ENCODE data around the gene TRAPPC3. TPM values are rescaled to one million over a fixed set of nuclear protein-coding genes. Genes with fewer than 3 reads are reported as not detected.

The TRAPPC3 gene
- total and polyA plus RNA-seq, 2 donors (not counting 1 experiment from before 2014, with no cell fraction given), result 40.5 to 42.1 TPM

DNA sequence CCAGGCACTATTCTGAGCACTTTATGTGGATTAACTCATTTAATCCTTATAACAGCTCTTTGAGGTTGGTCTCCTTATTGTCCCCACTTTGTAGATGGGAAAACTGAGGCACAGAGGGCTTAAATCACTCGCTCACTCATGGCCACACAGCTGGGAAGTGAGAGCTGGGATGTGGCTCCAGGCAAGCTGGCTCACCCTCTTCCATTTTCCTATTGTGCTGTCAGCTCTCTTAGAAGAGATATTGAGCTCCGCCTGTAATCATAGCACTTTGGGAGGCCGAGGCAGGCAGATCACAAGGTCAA is 20.4 kb downstream of the TRAPPC3 start:
- 100% methylated on average over 1 of the region's 3 CpGs for WGBS (ENCODE audit: insufficient coverage)
- no peak overlapping the region for H2AFZ ChIP-seq (ENCODE audit: insufficient read depth, low read depth, low read length, poor library complexity, severe bottlenecking)
- no peak for TF ChIP-seq EZH2 (IDR thresholded peaks at IDR 0.05; ENCODE audit: borderline replicate concordance, insufficient read depth, low read depth, low read length, poor library complexity, severe bottlenecking)
- TF ChIP-seq, protein P1, sequence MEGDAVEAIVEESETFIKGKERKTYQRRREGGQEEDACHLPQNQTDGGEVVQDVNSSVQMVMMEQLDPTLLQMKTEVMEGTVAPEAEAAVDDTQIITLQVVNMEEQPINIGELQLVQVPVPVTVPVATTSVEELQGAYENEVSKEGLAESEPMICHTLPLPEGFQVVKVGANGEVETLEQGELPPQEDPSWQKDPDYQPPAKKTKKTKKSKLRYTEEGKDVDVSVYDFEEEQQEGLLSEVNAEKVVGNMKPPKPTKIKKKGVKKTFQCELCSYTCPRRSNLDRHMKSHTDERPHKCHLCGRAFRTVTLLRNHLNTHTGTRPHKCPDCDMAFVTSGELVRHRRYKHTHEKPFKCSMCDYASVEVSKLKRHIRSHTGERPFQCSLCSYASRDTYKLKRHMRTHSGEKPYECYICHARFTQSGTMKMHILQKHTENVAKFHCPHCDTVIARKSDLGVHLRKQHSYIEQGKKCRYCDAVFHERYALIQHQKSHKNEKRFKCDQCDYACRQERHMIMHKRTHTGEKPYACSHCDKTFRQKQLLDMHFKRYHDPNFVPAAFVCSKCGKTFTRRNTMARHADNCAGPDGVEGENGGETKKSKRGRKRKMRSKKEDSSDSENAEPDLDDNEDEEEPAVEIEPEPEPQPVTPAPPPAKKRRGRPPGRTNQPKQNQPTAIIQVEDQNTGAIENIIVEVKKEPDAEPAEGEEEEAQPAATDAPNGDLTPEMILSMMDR (IDR thresholded peaks at IDR 0.05), result no peak
- H3K4me2 ChIP-seq (replicated peaks; ENCODE audit: low read depth, low read length, poor library complexity, severe bottlenecking), result no peak overlapping the region
- intact Hi-C loops (cut with micrococcal nuclease), result no loop called here
- no peak overlapping the region for H3K27ac ChIP-seq (ENCODE audit: low read length in 2 of 2)
- H3K4me1 ChIP-seq (ENCODE audit: control insufficient read depth in 2 of 2, insufficient read depth in 2 of 2, low read length in 2 of 2), result peaks cover 13 to 14% of the 10 kb centered on the region in 2 donors
- POLR2A ChIA-PET, result interaction anchor here (0.7 kb wide), 1 partner anchor 234 kb away, joined by 3 read pairs; no protein-coding TSS in a partner anchor
- CTCF ChIA-PET, result no interaction called here
- no peaks in the 10 kb centered on the region for H3K36me3 ChIP-seq (replicated peaks in 1 of 2; ENCODE audit: control extremely low read depth in 1 of 2, control insufficient read depth in 1 of 2, extremely low read depth in 1 of 2, insufficient read depth in 2 of 2, low read length in 1 of 2)
- no peak overlapping the region for H3K4me3 ChIP-seq (ENCODE audit: control extremely low read depth in 1 of 5, extremely low read depth in 1 of 5, insufficient read depth in 1 of 5, low read depth in 2 of 5, low read length in 4 of 5)
- Mint-ChIP-seq H3K4me1 (peaks cover 16% of the 10 kb centered on the region), H3K4me3 (no peak overlapping the region), H3K27ac (no peak overlapping the region), H3K9me3 (ENCODE audit: insufficient read depth) (no peaks in the 10 kb centered on the region), H3K27me3 (peaks cover 4% of the 10 kb centered on the region)
- no peak for DNase-seq
- H3K9me3 ChIP-seq (ENCODE audit: control extremely low read depth in 1 of 3, control insufficient read depth in 2 of 3, insufficient read depth in 1 of 3, low read length in 2 of 3), result no peaks in the 10 kb centered on the region
- no peaks in the 10 kb centered on the region for H3K79me2 ChIP-seq (ENCODE audit: control insufficient read depth, insufficient read depth, low read length)
- H3K27me3 ChIP-seq (replicated peaks in 1 of 4; ENCODE audit: control extremely low read depth in 1 of 4, control insufficient read depth in 3 of 4, insufficient read depth in 4 of 4, low read length in 3 of 4), result peaks cover 0 to 17% (median 2%) of the 10 kb centered on the region in 4 experiments
- H3K9ac ChIP-seq (ENCODE audit: low read length), result no peak overlapping the region
- no peak for ATAC-seq (ENCODE audit: low read depth)
- H4K20me1 ChIP-seq (ENCODE audit: control insufficient read depth, insufficient read depth, low read length, poor library complexity, severe bottlenecking), result no peaks in the 10 kb centered on the region

DNA sequence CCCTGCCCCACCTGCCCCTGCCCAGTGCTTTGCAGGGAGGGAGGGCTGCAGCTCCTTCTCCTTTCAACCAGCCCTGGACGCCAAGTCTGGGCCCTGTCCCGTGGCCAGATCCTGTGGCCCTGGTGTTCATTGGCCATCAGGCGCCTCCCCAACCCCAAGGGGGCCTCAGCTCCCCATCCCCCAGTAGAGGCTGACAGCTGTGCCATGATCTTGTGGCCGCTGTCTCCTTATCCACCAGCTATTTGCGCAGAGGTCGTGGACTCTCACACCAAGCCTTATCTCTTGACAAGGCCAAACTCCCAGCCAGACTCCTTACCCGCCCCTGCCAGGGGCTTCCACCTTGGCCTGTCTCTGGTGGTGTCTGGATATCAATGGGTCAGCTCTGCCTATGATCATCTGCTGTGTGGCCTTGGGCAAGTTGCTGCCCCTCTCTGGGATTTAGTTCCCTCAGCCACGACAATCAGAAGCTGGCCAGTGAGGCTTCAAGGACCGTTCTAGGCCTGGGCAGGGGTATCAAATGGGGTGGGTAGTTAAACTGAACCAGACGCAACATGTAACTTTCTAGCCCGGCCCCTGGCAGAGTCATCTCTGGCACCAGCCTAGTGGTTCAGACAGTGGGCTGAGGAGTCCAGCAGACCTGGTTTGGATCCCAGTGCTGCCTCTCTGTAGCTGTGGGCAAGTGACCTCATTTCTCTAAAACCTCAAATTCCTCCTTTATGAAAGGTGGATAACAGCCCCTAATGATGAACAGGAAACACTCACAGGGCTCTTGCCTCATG is 21.0 kb downstream of the TRAPPC3 start:
- H3K9me3 Mint-ChIP-seq (ENCODE audit: insufficient read depth), result no peaks in the 10 kb centered on the region
- WGBS (ENCODE audit: insufficient coverage), result 95% methylated on average over 9 of the region's 11 CpGs
- intact Hi-C loops (cut with micrococcal nuclease), result no loop called here
- no peak overlapping the region for H3K4me3 Mint-ChIP-seq
- ChIA-PET CTCF (no interaction called here), POLR2A (interaction anchor here (0.7 kb wide), 1 partner anchor 234 kb away, joined by 3 read pairs; no protein-coding TSS in a partner anchor)
- Histone ChIP-seq H3K27me3 (replicated peaks in 1 of 4; ENCODE audit: control extremely low read depth in 1 of 4, control insufficient read depth in 3 of 4, insufficient read depth in 4 of 4, low read length in 3 of 4) (peaks cover 0 to 22% (median 2%) of the 10 kb centered on the region in 4 experiments), H3K4me2 (replicated peaks; ENCODE audit: low read depth, low read length, poor library complexity, severe bottlenecking) (no peak overlapping the region), H3K4me3 (ENCODE audit: control extremely low read depth in 1 of 5, extremely low read depth in 1 of 5, insufficient read depth in 1 of 5, low read depth in 2 of 5, low read length in 4 of 5) (no peak overlapping the region), H3K9ac (ENCODE audit: low read length) (no peak overlapping the region), H3K27ac (ENCODE audit: low read length in 2 of 2) (no peak overlapping the region), H3K36me3 (replicated peaks in 1 of 2; ENCODE audit: control extremely low read depth in 1 of 2, control insufficient read depth in 1 of 2, extremely low read depth in 1 of 2, insufficient read depth in 2 of 2, low read length in 1 of 2) (no peaks in the 10 kb centered on the region), H2AFZ (ENCODE audit: insufficient read depth, low read depth, low read length, poor library complexity, severe bottlenecking) (no peak overlapping the region), H3K79me2 (ENCODE audit: control insufficient read depth, insufficient read depth, low read length) (no peaks in the 10 kb centered on the region), H4K20me1 (ENCODE audit: control insufficient read depth, insufficient read depth, low read length, poor library complexity, severe bottlenecking) (no peaks in the 10 kb centered on the region), H3K9me3 (ENCODE audit: control extremely low read depth in 1 of 3, control insufficient read depth in 2 of 3, insufficient read depth in 1 of 3, low read length in 2 of 3) (no peaks in the 10 kb centered on the region), H3K4me1 (ENCODE audit: control insufficient read depth in 2 of 2, insufficient read depth in 2 of 2, low read length in 2 of 2) (peaks cover 18 to 19% of the 10 kb centered on the region in 2 donors)
- no peak overlapping the region for H3K27ac Mint-ChIP-seq
- no peak for ATAC-seq (ENCODE audit: low read depth)
- no peak for TF ChIP-seq EZH2 (IDR thresholded peaks at IDR 0.05; ENCODE audit: borderline replicate concordance, insufficient read depth, low read depth, low read length, poor library complexity, severe bottlenecking)
- TF ChIP-seq, protein P1 (IDR thresholded peaks at IDR 0.05), result no peak
- H3K27me3 Mint-ChIP-seq, result peaks cover 7% of the 10 kb centered on the region
- DNase-seq, result no peak
- peaks cover 21% of the 10 kb centered on the region for H3K4me1 Mint-ChIP-seq
